ENCODE results near the gene GLB1L3. TPM values are rescaled to one million over a fixed set of nuclear protein-coding genes. Genes with fewer than 3 reads are reported as not detected.
"Not testable (repeated sequence)": the region's sequence is repeated elsewhere in the genome, so short reads cannot be mapped to it uniquely, and the experiment has no call there.

GLB1L3 gene
- total and polyA plus RNA-seq, 11 donors: not detected

GRCh38 chr11:134278356-134278755, 2.2 kb downstream of the GLB1L3 start:
- 91 to 97% (median 93%) methylated on average over 4 of the region's 4 CpGs for WGBS, 4 donors
- Histone ChIP-seq H3K36me3 (no peaks in the 10 kb centered on the region), H3K27me3 (peaks cover 34 to 80% (median 53%) of the 10 kb centered on the region in 9 donors), H3K27ac (no peak overlapping the region), H3K4me1 (peaks cover 0 to 21% (median 9%) of the 10 kb centered on the region in 12 donors), H3K9me3 (peaks cover 0 to 6% (median 0%) of the 10 kb centered on the region in 12 donors), H3K4me3 (no peak overlapping the region)
- DNase-seq: no peak
- intact Hi-C loops (cut with DNase I): no loop called here
- ATAC-seq: no peak
- no peak for TF ChIP-seq CTCF (IDR thresholded peaks at IDR 0.05)
- TF ChIP-seq POLR2A (IDR thresholded peaks at IDR 0.05): no peak

GRCh38 chr11:134281635-134282034, 5.5 kb downstream of the GLB1L3 start:
- H3K36me3 ChIP-seq, H3K4me1 ChIP-seq, H3K27ac ChIP-seq, H3K4me3 ChIP-seq, DNase-seq, H3K9me3 ChIP-seq: not testable (repeated sequence)
- intact Hi-C loops (cut with DNase I): loop anchor here in 2 of 10 donors (1.0 to 2.0 kb wide), 2 partner anchors 63 kb away; no protein-coding TSS in a partner anchor
- 76 to 100% (median 86%) methylated on average over 3 to 15 of the region's 17 CpGs for WGBS, 4 donors
- peaks cover 12 to 47% (median 22%) of the 10 kb centered on the region in 9 donors for H3K27me3 ChIP-seq
- peak in 1 of 4 donors; percentile 15 for ATAC-seq

GRCh38 chr11:134282121-134283045, 6.2 kb downstream of the GLB1L3 start:
- peaks cover 0 to 2% (median 0%) of the 10 kb centered on the region in 12 donors for H3K4me1 ChIP-seq
- H3K27me3 ChIP-seq: peaks cover 4 to 39% (median 15%) of the 10 kb centered on the region in 9 donors
- ATAC-seq (peak in 3 of 4 donors; percentile 47 to 76 (median 72)), DNase-seq (peak in 1 of 5 donors; percentile 45)
- no peaks in the 10 kb centered on the region for H3K36me3 ChIP-seq
- TF ChIP-seq CTCF (IDR thresholded peaks at IDR 0.05): no peak
- TF ChIP-seq POLR2A (IDR thresholded peaks at IDR 0.05): no peak
- H3K4me3 ChIP-seq: no peak overlapping the region
- intact Hi-C loops (cut with DNase I): loop anchor here in 2 of 10 donors (1.0 to 2.0 kb wide), 2 partner anchors 62 kb away; no protein-coding TSS in a partner anchor
- 73 to 81% (median 76%) methylated on average over 21 to 22 of the region's 22 CpGs for WGBS, 4 donors
- peaks cover 0 to 6% (median 0%) of the 10 kb centered on the region in 12 donors for H3K9me3 ChIP-seq
- H3K27ac ChIP-seq: no peak overlapping the region

- no peak for TF ChIP-seq POLR2A (IDR thresholded peaks at IDR 0.05)
- no peak for TF ChIP-seq CTCF (IDR thresholded peaks at IDR 0.05)
These were observed 7.5 kb downstream of the GLB1L3 start for GRCh38 chr11:134283461-134284230.

GRCh38 chr11:134284349-134284748, 8.2 kb downstream of the GLB1L3 start:
- ATAC-seq; DNase-seq; intact Hi-C loops (cut with DNase I): not testable (repeated sequence)

More at GRCh38 chr11:134283461-134284230, 7.5 kb downstream of the GLB1L3 start:
- intact Hi-C loops (cut with DNase I): loop anchor here in 1 of 10 donors (2.0 kb wide), 1 partner anchor 61 kb away; no protein-coding TSS in a partner anchor
- H3K9me3 ChIP-seq: peaks cover 0 to 3% (median 0%) of the 10 kb centered on the region in 12 donors
- no peak for ATAC-seq
- H3K27me3 ChIP-seq: peaks cover 0 to 27% (median 8%) of the 10 kb centered on the region in 9 donors
- H3K36me3 ChIP-seq: no peaks in the 10 kb centered on the region
- H3K27ac ChIP-seq: no peak overlapping the region
- WGBS, 4 donors: 84 to 88% (median 86%) methylated on average over 16 of the region's 16 CpGs
- DNase-seq: no peak
- no peak overlapping the region for H3K4me3 ChIP-seq
- no peaks in the 10 kb centered on the region for H3K4me1 ChIP-seq

More at GRCh38 chr11:134284349-134284748, 8.2 kb downstream of the GLB1L3 start:
- H3K27me3 ChIP-seq: peaks cover 0 to 21% (median 2%) of the 10 kb centered on the region in 9 donors
- not testable (repeated sequence) for H3K9me3 ChIP-seq, H3K4me3 ChIP-seq, H3K27ac ChIP-seq, H3K36me3 ChIP-seq, H3K4me1 ChIP-seq
- 84 to 93% (median 88%) methylated on average over 5 of the region's 5 CpGs for WGBS, 4 donors

Data from heart left ventricle (tissue), 16 donors.